Activated CD4-positive, alpha-beta T cell treated with anti-CD3 and anti-CD28 coated beads for 1 hour (primary cell): Measurements from ENCODE around the gene TET2.

Experiments
- DNase-seq: peaks from one replicate; pipeline ENCODE4 v3.0.0-alpha.2; 2020

Gene TET2

GRCh38 chr4:105189855-105190650 is 43.4 kb downstream of the TET2 start:
- DNase-seq, result no peak

GRCh38 chr4:105191621-105192210 is 45.0 kb downstream of the TET2 start:
- DNase-seq, result no peak

GRCh38 chr4:105192474-105192873 is 45.8 kb downstream of the TET2 start:
- DNase-seq, result no peak

GRCh38 chr4:105192910-105193309 is 46.2 kb downstream of the TET2 start:
- DNase-seq, result no peak

GRCh38 chr4:105193536-105193935 is 46.9 kb downstream of the TET2 start:
- DNase-seq, result no peak

GRCh38 chr4:105194328-105195231 is 47.9 kb downstream of the TET2 start:
- DNase-seq, result no peak

GRCh38 chr4:105196523-105197145 is 50.0 kb downstream of the TET2 start:
- DNase-seq, result no peak

- no peak for DNase-seq
Observed at GRCh38 chr4:105197777-105198176, 51.1 kb downstream of the TET2 start.

- no peak for DNase-seq
Observed at GRCh38 chr4:105198541-105198940, 51.9 kb downstream of the TET2 start.

- no peak for DNase-seq
Observed at GRCh38 chr4:105206214-105206613, 59.5 kb downstream of the TET2 start.

- no peak for DNase-seq
Observed at GRCh38 chr4:105207386-105207785, 60.7 kb downstream of the TET2 start.

- no peak for DNase-seq
Observed at GRCh38 chr4:105208561-105208960, 61.9 kb downstream of the TET2 start.

GRCh38 chr4:105210916-105211315 is 64.2 kb downstream of the TET2 start:
- no peak for DNase-seq

GRCh38 chr4:105215609-105216313 is 69.1 kb downstream of the TET2 start:
- DNase-seq, result no peak

GRCh38 chr4:105225500-105225899 is 78.8 kb downstream of the TET2 start:
- DNase-seq, result no peak

- no peak for DNase-seq
Observed at GRCh38 chr4:105227054-105227453, 80.4 kb downstream of the TET2 start.

GRCh38 chr4:105230287-105230686 is 83.6 kb downstream of the TET2 start:
- DNase-seq, result no peak

- DNase-seq, result no peak
Observed at GRCh38 chr4:105232374-105232773, 85.7 kb downstream of the TET2 start.

GRCh38 chr4:105234582-105234981 is 87.9 kb downstream of the TET2 start:
- no peak for DNase-seq

- DNase-seq, result no peak
Observed at GRCh38 chr4:105236202-105236915, 89.7 kb downstream of the TET2 start.

GRCh38 chr4:105236916-105237311 is 90.2 kb downstream of the TET2 start:
- no peak for DNase-seq

GRCh38 chr4:105240037-105240436 is 93.4 kb downstream of the TET2 start:
- DNase-seq, result no peak
